ENCODE results near the gene DOCK8. TPM values are rescaled to one million over a fixed set of nuclear protein-coding genes. Genes with fewer than 3 reads are reported as not detected.
"Not testable (repeated sequence)": the region's sequence is repeated elsewhere in the genome, so short reads cannot be mapped to it uniquely, and the experiment has no call there.

Gene DOCK8
- total RNA-seq (2021; fragmentation: NEBNext Ultra II Directional; extraction: Animal tissue kit (Norgen Biotek cat#: 25700)) = under 1 TPM; 0.05 to 0.34 (median 0.20) TPM
- long read RNA-seq = 0 reads

- DNase-seq = no peak
- H3K27ac Mint-ChIP-seq = no peak within 1 kb of the TSS
These were observed at the start of gene DOCK8 for GRCh38 chr9:214648-215493. Gene DOCK8, plus strand, starts transcription at chr9:214865. Its CDS starts 112 bp downstream, at chr9:214977.

GRCh38 chr9:169757-170156, 44.9 kb upstream of the DOCK8 start:
- not testable (repeated sequence) for H3K36me3 Mint-ChIP-seq (ENCODE audit: low read depth); H3K9me3 Mint-ChIP-seq; H3K27ac Mint-ChIP-seq; H3K4me3 Mint-ChIP-seq; DNase-seq; H3K27me3 Mint-ChIP-seq (ENCODE audit: insufficient read depth); H3K4me1 Mint-ChIP-seq (ENCODE audit: low read depth)

More at GRCh38 chr9:214648-215493, at the start of gene DOCK8:
- Mint-ChIP-seq H3K36me3 (ENCODE audit: low read depth) (no peaks in the 10 kb centered on the region), H3K4me1 (ENCODE audit: low read depth) (no peaks in the 10 kb centered on the region), H3K9me3 (no peaks in the 10 kb centered on the region), H3K4me3 (no peak within 1 kb of the TSS), H3K27me3 (ENCODE audit: insufficient read depth) (peaks cover 7% of the 10 kb centered on the region)
- no peak for TF ChIP-seq CTCF (IDR thresholded peaks at IDR 0.05)

GRCh38 chr9:178140-178825, 36.4 kb upstream of the DOCK8 start:
- Mint-ChIP-seq H3K4me3 (peak overlapping the region; percentile 93), H3K27ac (peak overlapping the region; percentile 89)
- H3K27me3 Mint-ChIP-seq (ENCODE audit: insufficient read depth); H3K9me3 Mint-ChIP-seq; DNase-seq; H3K4me1 Mint-ChIP-seq (ENCODE audit: low read depth); H3K36me3 Mint-ChIP-seq (ENCODE audit: low read depth): not testable (repeated sequence)

GRCh38 chr9:178970-179383, 35.7 kb upstream of the DOCK8 start, which contains the start of gene ZNG1A:
Gene ZNG1A, minus strand, starts transcription at chr9:179056. Its CDS starts 87 bp downstream, at chr9:178969.
- peak within 1 kb of the TSS; percentile 89 for H3K27ac Mint-ChIP-seq
- H3K4me3 Mint-ChIP-seq = peak within 1 kb of the TSS; percentile 93
- DNase-seq = peak; percentile 24
- not testable (repeated sequence) for H3K9me3 Mint-ChIP-seq; H3K4me1 Mint-ChIP-seq (ENCODE audit: low read depth); H3K36me3 Mint-ChIP-seq (ENCODE audit: low read depth); H3K27me3 Mint-ChIP-seq (ENCODE audit: insufficient read depth)

GRCh38 chr9:199601-200000, 15.1 kb upstream of the DOCK8 start:
- DNase-seq; H3K27ac Mint-ChIP-seq; H3K4me1 Mint-ChIP-seq (ENCODE audit: low read depth); H3K27me3 Mint-ChIP-seq (ENCODE audit: insufficient read depth); H3K9me3 Mint-ChIP-seq; H3K4me3 Mint-ChIP-seq; H3K36me3 Mint-ChIP-seq (ENCODE audit: low read depth): not testable (repeated sequence)

GRCh38 chr9:206481-206880, 8.2 kb upstream of the DOCK8 start:
- Mint-ChIP-seq H3K4me1 (ENCODE audit: low read depth) (no peaks in the 10 kb centered on the region), H3K36me3 (ENCODE audit: low read depth) (no peaks in the 10 kb centered on the region), H3K9me3 (no peaks in the 10 kb centered on the region), H3K4me3 (no peak overlapping the region), H3K27ac (no peak overlapping the region), H3K27me3 (ENCODE audit: insufficient read depth) (no peaks in the 10 kb centered on the region; the same call in 1 of the 2 replicates)
- DNase-seq = no peak
- no peak for TF ChIP-seq CTCF (IDR thresholded peaks at IDR 0.05)

- Mint-ChIP-seq H3K4me3 (no peak overlapping the region), H3K9me3 (no peaks in the 10 kb centered on the region), H3K4me1 (ENCODE audit: low read depth) (no peaks in the 10 kb centered on the region), H3K27ac (no peak overlapping the region), H3K36me3 (ENCODE audit: low read depth) (no peaks in the 10 kb centered on the region), H3K27me3 (ENCODE audit: insufficient read depth) (no peaks in the 10 kb centered on the region; the same call in 1 of the 2 replicates)
- DNase-seq = no peak
- TF ChIP-seq CTCF (IDR thresholded peaks at IDR 0.05) = no peak
These were observed 5.4 kb upstream of the DOCK8 start for GRCh38 chr9:209143-209758.

All from HFFc6 (cell line).